Choroid plexus epithelial cell (primary cell): ENCODE results near the gene CNKSR2.
A peak's percentile ranks its signal among the peaks of the same experiment; 100 is the strongest.

ENCODE experiments used
- DNase-seq: peaks from one replicate; pipeline ENCODE4 v3.0.0-alpha.2; 2010; ENCODE audit warnings: low read depth
- H3K4me3 ChIP-seq: 2 replicates; pipeline ENCODE4 v1.5.1; 2011; ENCODE audit warnings: low read depth, mild to moderate bottlenecking, control low read depth, low read length, moderate library complexity
- TF ChIP-seq, protein P1 (sequence below): conservative IDR thresholded peaks from 2 replicates; pipeline ENCODE4 v1.5.1; 2011; ENCODE audit warnings: low read depth, mild to moderate bottlenecking, control low read depth, inconsistent platforms, low read length, moderate library complexity

Gene CNKSR2

DNA sequence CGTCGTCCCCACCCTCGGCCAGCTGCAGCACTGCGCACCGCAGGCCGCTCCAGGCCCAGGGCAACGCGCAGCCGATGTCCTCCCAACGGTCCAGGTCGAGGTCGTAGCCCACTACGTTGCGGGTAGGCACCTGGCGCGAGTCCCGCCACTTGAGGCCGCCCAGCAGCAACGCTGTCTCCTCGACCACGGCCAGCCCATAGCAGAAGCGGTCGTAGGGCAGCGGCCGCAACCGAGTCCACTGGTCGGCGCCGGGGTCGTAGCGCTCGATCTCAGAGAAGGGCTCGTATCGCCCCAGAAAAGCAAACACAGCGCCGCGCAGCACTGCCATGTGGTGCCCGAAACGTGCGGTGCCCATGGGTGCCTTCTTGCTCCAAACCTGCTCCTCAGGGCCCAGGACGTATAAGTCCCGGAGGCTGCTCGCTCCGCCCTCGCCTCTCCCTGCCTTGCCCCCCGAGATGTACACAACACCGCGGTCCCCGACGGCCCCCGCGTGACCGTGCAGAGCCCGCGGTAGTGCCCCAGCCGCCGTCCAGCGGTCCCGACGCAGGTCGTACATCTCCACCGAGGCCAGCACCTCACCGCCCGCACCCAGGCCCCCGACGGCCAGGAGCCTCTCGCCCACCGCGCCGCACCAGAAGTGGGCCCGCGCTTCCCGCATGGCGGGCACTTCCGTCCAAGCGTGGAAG is 281.8 kb downstream of the CNKSR2 start:
- H3K4me3 ChIP-seq: peak overlapping the region; percentile 25
- DNase-seq: no peak

GRCh38 chrX:21656587-21657317 is 282.5 kb downstream of the CNKSR2 start:
- TF ChIP-seq, protein P1, sequence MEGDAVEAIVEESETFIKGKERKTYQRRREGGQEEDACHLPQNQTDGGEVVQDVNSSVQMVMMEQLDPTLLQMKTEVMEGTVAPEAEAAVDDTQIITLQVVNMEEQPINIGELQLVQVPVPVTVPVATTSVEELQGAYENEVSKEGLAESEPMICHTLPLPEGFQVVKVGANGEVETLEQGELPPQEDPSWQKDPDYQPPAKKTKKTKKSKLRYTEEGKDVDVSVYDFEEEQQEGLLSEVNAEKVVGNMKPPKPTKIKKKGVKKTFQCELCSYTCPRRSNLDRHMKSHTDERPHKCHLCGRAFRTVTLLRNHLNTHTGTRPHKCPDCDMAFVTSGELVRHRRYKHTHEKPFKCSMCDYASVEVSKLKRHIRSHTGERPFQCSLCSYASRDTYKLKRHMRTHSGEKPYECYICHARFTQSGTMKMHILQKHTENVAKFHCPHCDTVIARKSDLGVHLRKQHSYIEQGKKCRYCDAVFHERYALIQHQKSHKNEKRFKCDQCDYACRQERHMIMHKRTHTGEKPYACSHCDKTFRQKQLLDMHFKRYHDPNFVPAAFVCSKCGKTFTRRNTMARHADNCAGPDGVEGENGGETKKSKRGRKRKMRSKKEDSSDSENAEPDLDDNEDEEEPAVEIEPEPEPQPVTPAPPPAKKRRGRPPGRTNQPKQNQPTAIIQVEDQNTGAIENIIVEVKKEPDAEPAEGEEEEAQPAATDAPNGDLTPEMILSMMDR: no peak
- no peak overlapping the region for H3K4me3 ChIP-seq
- no peak for DNase-seq

More for the DNA sequence above, 281.8 kb downstream of the CNKSR2 start:
- TF ChIP-seq, protein P1: no peak

DNA sequence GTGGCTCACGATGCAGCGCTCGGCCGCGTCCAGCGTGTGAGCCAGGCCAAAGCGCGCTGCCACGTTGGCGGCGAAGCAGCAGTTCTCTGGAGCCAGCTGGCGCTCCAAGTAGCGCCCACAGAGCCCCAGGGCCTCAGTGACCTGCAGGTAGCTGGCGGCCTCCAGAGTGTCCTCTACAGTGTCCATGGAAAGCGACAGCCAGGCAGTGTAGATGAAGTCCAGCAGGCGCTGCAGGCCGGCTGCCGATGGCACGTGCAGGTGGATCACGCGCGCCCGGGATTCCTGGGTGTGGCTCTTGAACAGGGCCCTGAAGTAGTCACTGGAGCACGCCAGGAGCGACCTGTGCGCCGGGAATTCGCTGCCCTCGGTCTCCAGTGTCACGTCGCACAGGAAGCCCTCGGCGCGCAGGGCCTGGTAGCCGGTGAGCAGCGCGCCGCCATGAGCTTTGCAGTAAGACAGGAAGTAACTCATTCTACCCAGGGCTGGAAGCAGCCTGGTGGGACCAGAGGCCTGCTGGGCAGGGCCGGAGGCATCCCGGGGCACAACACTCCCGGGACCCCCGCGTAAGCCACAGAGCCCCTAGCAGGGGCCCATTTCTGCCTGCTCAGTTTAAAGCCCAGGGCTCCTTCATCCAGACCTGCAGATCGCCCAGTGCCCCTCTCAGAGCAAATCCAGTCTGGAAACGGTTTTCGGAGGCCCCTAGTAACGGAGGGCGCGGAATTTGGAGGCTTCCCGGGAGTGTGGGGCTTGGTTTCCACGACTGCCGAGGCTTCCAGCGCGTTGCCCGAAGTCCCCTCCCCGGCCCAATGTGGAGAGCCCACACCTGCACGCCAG is 283.3 kb downstream of the CNKSR2 start:
- DNase-seq: no peak
- TF ChIP-seq, protein P1: no peak
- H3K4me3 ChIP-seq: no peak overlapping the region

DNA sequence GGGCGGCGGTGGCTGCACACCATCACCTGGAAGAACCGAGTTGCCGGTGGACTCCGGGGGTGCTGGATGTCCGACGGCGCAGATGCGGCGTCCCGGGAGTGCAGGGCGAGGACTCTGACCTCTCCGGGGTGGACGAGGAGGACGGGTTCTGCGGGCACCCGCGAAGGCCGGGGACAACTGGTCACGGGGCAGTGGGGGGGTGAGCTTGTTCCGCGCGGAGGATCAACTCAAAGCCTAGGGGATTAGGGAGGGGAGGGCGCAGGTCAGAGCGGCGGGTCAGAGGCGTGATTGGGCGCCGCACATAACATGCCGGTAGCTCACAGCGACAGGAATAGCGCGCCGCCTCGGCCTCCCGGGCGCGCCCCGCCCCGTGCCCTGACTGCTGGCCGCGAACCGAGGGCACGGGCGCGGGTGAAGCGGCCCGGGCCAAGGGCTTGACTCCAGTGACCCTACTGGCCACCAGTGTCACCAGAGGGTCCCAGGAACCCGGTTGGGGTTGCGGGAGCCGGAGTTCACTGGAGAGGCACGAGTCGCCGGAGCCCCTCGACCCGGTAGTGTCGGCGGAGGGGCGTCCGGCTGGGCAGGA is 284.0 kb downstream of the CNKSR2 start, which contains the start of gene KLHL34:
Gene KLHL34 (minus strand): TSS at position 179 of the 586 bp plus-strand sequence. CDS start 542 bp downstream, outside the sequence.
- no peak for DNase-seq
- TF ChIP-seq, protein P1: no peak
- no peak within 1 kb of the TSS for H3K4me3 ChIP-seq

- DNase-seq: no peak
- TF ChIP-seq, protein P1: no peak
- H3K4me3 ChIP-seq: no peak overlapping the region
Measured at GRCh38 chrX:21658746-21659145, 284.5 kb downstream of the CNKSR2 start.

DNA sequence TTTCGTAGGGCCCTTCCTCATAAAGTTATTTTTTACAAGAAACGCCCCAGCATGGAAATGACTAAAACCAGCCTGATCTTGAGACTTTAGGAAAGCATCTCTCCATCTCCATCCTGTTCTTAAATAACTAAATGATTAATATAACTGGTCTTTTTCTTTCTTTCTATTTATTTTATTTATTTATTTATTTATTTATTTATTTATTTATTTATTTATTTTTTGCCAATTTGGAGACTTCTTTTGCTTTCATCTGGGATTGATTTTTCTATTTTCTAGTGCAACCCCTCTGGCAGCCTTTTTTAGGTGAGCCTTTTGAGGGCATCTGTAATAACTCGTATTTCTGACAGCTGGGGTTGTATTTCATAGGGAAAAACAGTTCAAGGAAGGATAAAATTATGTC is 285.1 kb downstream of the CNKSR2 start:
- no peak overlapping the region for H3K4me3 ChIP-seq
- TF ChIP-seq, protein P1: no peak

More for the DNA sequence above, 285.1 kb downstream of the CNKSR2 start:
- DNase-seq: no peak
